Neural progenitor cell (in vitro differentiated cells): Measurements from ENCODE around the gene GPR158.

ENCODE experiments used
- EZH2 ChIP-seq: fragments of 200-600 bp; sonication (generic); IDR thresholded peaks from 2 replicates; pipeline ENCODE4 v1.6.1; 2017; ENCODE audit warnings: antibody characterized with exemption, mild to moderate bottlenecking, moderate library complexity
- TF ChIP-seq, protein P1 (sequence below): fragments of 200-600 bp; sonication (generic); IDR thresholded peaks from 2 replicates; pipeline ENCODE4 v1.5.1; 2017; ENCODE audit warnings: antibody characterized with exemption, mild to moderate bottlenecking

DNA sequence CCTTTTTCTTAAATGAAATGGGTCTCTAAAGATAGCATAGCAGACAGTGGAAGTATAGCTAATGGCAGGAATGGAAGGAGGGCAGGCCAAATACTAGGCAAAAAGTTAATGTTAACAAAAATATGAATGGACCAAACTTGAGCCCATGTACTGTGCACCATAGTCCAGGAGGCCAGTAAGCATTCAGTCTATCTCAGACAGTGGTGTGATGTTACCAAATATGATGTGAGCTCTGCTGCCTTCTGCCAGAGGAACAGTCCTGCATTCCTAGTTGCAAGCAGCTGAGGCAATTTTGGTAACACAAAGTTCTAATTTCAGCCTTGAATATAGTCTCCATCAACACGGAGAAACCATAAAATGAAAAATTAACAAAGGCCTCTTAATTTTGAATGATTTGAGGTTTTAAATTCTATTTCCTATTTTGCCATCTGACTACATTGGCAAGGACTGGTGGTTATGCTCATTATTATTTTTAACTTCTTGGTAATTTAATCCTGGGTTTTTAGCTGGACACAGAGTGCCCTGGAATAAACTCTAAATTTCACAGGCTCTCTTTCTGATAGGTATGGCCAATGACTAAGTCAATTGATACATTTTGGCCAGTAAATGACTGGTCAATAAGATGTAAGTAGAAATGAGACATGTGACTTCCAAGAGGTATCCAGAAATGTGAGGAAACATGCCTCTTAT is 442.2 kb downstream of the GPR158 start:
- TF ChIP-seq, protein P1, sequence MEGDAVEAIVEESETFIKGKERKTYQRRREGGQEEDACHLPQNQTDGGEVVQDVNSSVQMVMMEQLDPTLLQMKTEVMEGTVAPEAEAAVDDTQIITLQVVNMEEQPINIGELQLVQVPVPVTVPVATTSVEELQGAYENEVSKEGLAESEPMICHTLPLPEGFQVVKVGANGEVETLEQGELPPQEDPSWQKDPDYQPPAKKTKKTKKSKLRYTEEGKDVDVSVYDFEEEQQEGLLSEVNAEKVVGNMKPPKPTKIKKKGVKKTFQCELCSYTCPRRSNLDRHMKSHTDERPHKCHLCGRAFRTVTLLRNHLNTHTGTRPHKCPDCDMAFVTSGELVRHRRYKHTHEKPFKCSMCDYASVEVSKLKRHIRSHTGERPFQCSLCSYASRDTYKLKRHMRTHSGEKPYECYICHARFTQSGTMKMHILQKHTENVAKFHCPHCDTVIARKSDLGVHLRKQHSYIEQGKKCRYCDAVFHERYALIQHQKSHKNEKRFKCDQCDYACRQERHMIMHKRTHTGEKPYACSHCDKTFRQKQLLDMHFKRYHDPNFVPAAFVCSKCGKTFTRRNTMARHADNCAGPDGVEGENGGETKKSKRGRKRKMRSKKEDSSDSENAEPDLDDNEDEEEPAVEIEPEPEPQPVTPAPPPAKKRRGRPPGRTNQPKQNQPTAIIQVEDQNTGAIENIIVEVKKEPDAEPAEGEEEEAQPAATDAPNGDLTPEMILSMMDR, result no peak
- no peak for TF ChIP-seq EZH2
